ENCODE data around the gene RAB36. TPM values are rescaled to one million over a fixed set of nuclear protein-coding genes. Genes with fewer than 3 reads are reported as not detected.

RAB36 gene
- total and polyA plus RNA-seq, 4 donors = 1.0 to 3.2 (median 2.0) TPM

- no peak for DNase-seq
- no peak overlapping the region for H3K4me3 ChIP-seq (ENCODE audit: low read length in 2 of 2)
- H3K27ac ChIP-seq (ENCODE audit: low read depth in 1 of 2, low read length in 2 of 2) = peak overlapping the region in 1 of 2 donors; percentile 20
- H3K9me3 ChIP-seq (ENCODE audit: control insufficient read depth, low read length) = no peaks in the 10 kb centered on the region
- H3K4me1 ChIP-seq (ENCODE audit: control insufficient read depth in 1 of 2, insufficient read depth in 2 of 2, low read length in 2 of 2) = peaks cover 0 to 4% of the 10 kb centered on the region in 2 donors
- no peaks in the 10 kb centered on the region for H3K27me3 ChIP-seq (ENCODE audit: control insufficient read depth in 1 of 2, insufficient read depth in 2 of 2, low read length in 1 of 2)
- intact Hi-C loops (cut with DNase I) = no loop called here
- no peaks in the 10 kb centered on the region for H3K36me3 ChIP-seq (ENCODE audit: control insufficient read depth in 1 of 2, insufficient read depth in 2 of 2, low read length in 1 of 2)
- no peak for ATAC-seq (ENCODE audit: low FRiP score)
These were observed 61.6 kb downstream of the RAB36 start for GRCh38 chr22:23206915-23207314.

GRCh38 chr22:23207729-23208393 is 62.6 kb downstream of the RAB36 start:
- Histone ChIP-seq H3K36me3 (ENCODE audit: control insufficient read depth in 1 of 2, insufficient read depth in 2 of 2, low read length in 1 of 2) (no peaks in the 10 kb centered on the region), H3K27me3 (ENCODE audit: control insufficient read depth in 1 of 2, insufficient read depth in 2 of 2, low read length in 1 of 2) (no peaks in the 10 kb centered on the region), H3K9me3 (ENCODE audit: control insufficient read depth, low read length) (no peaks in the 10 kb centered on the region), H3K4me3 (ENCODE audit: low read length in 2 of 2) (no peak overlapping the region), H3K4me1 (ENCODE audit: control insufficient read depth in 1 of 2, insufficient read depth in 2 of 2, low read length in 2 of 2) (peaks cover 0 to 4% of the 10 kb centered on the region in 2 donors), H3K27ac (ENCODE audit: low read depth in 1 of 2, low read length in 2 of 2) (no peak overlapping the region)
- ATAC-seq (ENCODE audit: low FRiP score) = no peak
- DNase-seq = peak; percentile 34
- intact Hi-C loops (cut with DNase I) = no loop called here
- WGBS, 2 donors = 94 to 96% methylated on average over 11 of the region's 11 CpGs

- 78 to 83% methylated on average over 6 of the region's 6 CpGs for WGBS, 2 donors
- DNase-seq = peak in 1 of 2 donors; percentile 1
- Histone ChIP-seq H3K4me1 (ENCODE audit: control insufficient read depth in 1 of 2, insufficient read depth in 2 of 2, low read length in 2 of 2) (no peaks in the 10 kb centered on the region), H3K9me3 (ENCODE audit: control insufficient read depth, low read length) (no peaks in the 10 kb centered on the region), H3K4me3 (ENCODE audit: low read length in 2 of 2) (no peak overlapping the region), H3K27me3 (ENCODE audit: control insufficient read depth in 1 of 2, insufficient read depth in 2 of 2, low read length in 1 of 2) (no peaks in the 10 kb centered on the region), H3K27ac (ENCODE audit: low read depth in 1 of 2, low read length in 2 of 2) (no peak overlapping the region), H3K36me3 (ENCODE audit: control insufficient read depth in 1 of 2, insufficient read depth in 2 of 2, low read length in 1 of 2) (no peaks in the 10 kb centered on the region)
- ATAC-seq (ENCODE audit: low FRiP score) = no peak
- intact Hi-C loops (cut with DNase I) = no loop called here
These were observed 65.3 kb downstream of the RAB36 start for GRCh38 chr22:23210428-23211170.

- Histone ChIP-seq H3K4me3 (ENCODE audit: low read length in 2 of 2) (no peak overlapping the region), H3K27me3 (ENCODE audit: control insufficient read depth in 1 of 2, insufficient read depth in 2 of 2, low read length in 1 of 2) (no peaks in the 10 kb centered on the region), H3K4me1 (ENCODE audit: control insufficient read depth in 1 of 2, insufficient read depth in 2 of 2, low read length in 2 of 2) (no peaks in the 10 kb centered on the region), H3K27ac (ENCODE audit: low read depth in 1 of 2, low read length in 2 of 2) (no peak overlapping the region), H3K36me3 (ENCODE audit: control insufficient read depth in 1 of 2, insufficient read depth in 2 of 2, low read length in 1 of 2) (no peaks in the 10 kb centered on the region), H3K9me3 (ENCODE audit: control insufficient read depth, low read length) (no peaks in the 10 kb centered on the region)
- 98 to 100% methylated on average over 3 of the region's 3 CpGs for WGBS, 2 donors
- no peak for ATAC-seq (ENCODE audit: low FRiP score)
- intact Hi-C loops (cut with DNase I) = no loop called here
- peak; percentile 14 to 55 for DNase-seq
These were observed 66.3 kb downstream of the RAB36 start for GRCh38 chr22:23211622-23212021.

- intact Hi-C loops (cut with DNase I) = no loop called here
- no peak for ATAC-seq (ENCODE audit: low FRiP score)
- H3K4me1 ChIP-seq (ENCODE audit: control insufficient read depth in 1 of 2, insufficient read depth in 2 of 2, low read length in 2 of 2) = no peaks in the 10 kb centered on the region
- H3K27ac ChIP-seq (ENCODE audit: low read depth in 1 of 2, low read length in 2 of 2) = no peak overlapping the region
- H3K36me3 ChIP-seq (ENCODE audit: control insufficient read depth in 1 of 2, insufficient read depth in 2 of 2, low read length in 1 of 2) = no peaks in the 10 kb centered on the region
- H3K27me3 ChIP-seq (ENCODE audit: control insufficient read depth in 1 of 2, insufficient read depth in 2 of 2, low read length in 1 of 2) = no peaks in the 10 kb centered on the region
- WGBS, 2 donors = 81 to 89% methylated on average over 10 of the region's 10 CpGs
- no peaks in the 10 kb centered on the region for H3K9me3 ChIP-seq (ENCODE audit: control insufficient read depth, low read length)
- H3K4me3 ChIP-seq (ENCODE audit: low read length in 2 of 2) = no peak overlapping the region
- DNase-seq = peak; percentile 40 to 58
These were observed 67.1 kb downstream of the RAB36 start for GRCh38 chr22:23212061-23213021.

GRCh38 chr22:23213022-23213555 is 67.8 kb downstream of the RAB36 start:
- DNase-seq (peak; percentile 24 to 55), ATAC-seq (ENCODE audit: low FRiP score) (no peak)
- Histone ChIP-seq H3K9me3 (ENCODE audit: control insufficient read depth, low read length) (no peaks in the 10 kb centered on the region), H3K4me1 (ENCODE audit: control insufficient read depth in 1 of 2, insufficient read depth in 2 of 2, low read length in 2 of 2) (no peaks in the 10 kb centered on the region), H3K27ac (ENCODE audit: low read depth in 1 of 2, low read length in 2 of 2) (no peak overlapping the region), H3K4me3 (ENCODE audit: low read length in 2 of 2) (no peak overlapping the region), H3K36me3 (ENCODE audit: control insufficient read depth in 1 of 2, insufficient read depth in 2 of 2, low read length in 1 of 2) (no peaks in the 10 kb centered on the region), H3K27me3 (ENCODE audit: control insufficient read depth in 1 of 2, insufficient read depth in 2 of 2, low read length in 1 of 2) (no peaks in the 10 kb centered on the region)
- intact Hi-C loops (cut with DNase I) = no loop called here
- WGBS, 2 donors = 93 to 94% methylated on average over 13 of the region's 13 CpGs

GRCh38 chr22:23213581-23214334 is 68.5 kb downstream of the RAB36 start:
- peak; percentile 6 to 10 for DNase-seq
- Histone ChIP-seq H3K36me3 (ENCODE audit: control insufficient read depth in 1 of 2, insufficient read depth in 2 of 2, low read length in 1 of 2) (no peaks in the 10 kb centered on the region), H3K9me3 (ENCODE audit: control insufficient read depth, low read length) (no peaks in the 10 kb centered on the region), H3K4me1 (ENCODE audit: control insufficient read depth in 1 of 2, insufficient read depth in 2 of 2, low read length in 2 of 2) (peaks cover 0 to 4% of the 10 kb centered on the region in 2 donors), H3K4me3 (ENCODE audit: low read length in 2 of 2) (no peak overlapping the region), H3K27ac (ENCODE audit: low read depth in 1 of 2, low read length in 2 of 2) (no peak overlapping the region), H3K27me3 (ENCODE audit: control insufficient read depth in 1 of 2, insufficient read depth in 2 of 2, low read length in 1 of 2) (no peaks in the 10 kb centered on the region)
- WGBS, 2 donors = 84 to 86% methylated on average over 11 of the region's 11 CpGs
- no peak for ATAC-seq (ENCODE audit: low FRiP score)
- intact Hi-C loops (cut with DNase I) = no loop called here

Measured in aorta (tissue), 5 donors.